ENCODE results near the gene MAOA.

MAOA gene

GRCh38 chrX:43685221-43685620, 29.1 kb downstream of the MAOA start:
- TF ChIP-seq GATA3 (IDR thresholded peaks at IDR 0.05; ENCODE audit: low read depth, low read length) (no peak), GATA2 (IDR thresholded peaks at IDR 0.05; ENCODE audit: low read depth, low read length) (no peak)

- TF ChIP-seq GATA2 (IDR thresholded peaks at IDR 0.05; ENCODE audit: low read depth, low read length) (no peak), GATA3 (IDR thresholded peaks at IDR 0.05; ENCODE audit: low read depth, low read length) (no peak)
Observed at GRCh38 chrX:43688586-43688985, 32.5 kb downstream of the MAOA start.

DNA sequence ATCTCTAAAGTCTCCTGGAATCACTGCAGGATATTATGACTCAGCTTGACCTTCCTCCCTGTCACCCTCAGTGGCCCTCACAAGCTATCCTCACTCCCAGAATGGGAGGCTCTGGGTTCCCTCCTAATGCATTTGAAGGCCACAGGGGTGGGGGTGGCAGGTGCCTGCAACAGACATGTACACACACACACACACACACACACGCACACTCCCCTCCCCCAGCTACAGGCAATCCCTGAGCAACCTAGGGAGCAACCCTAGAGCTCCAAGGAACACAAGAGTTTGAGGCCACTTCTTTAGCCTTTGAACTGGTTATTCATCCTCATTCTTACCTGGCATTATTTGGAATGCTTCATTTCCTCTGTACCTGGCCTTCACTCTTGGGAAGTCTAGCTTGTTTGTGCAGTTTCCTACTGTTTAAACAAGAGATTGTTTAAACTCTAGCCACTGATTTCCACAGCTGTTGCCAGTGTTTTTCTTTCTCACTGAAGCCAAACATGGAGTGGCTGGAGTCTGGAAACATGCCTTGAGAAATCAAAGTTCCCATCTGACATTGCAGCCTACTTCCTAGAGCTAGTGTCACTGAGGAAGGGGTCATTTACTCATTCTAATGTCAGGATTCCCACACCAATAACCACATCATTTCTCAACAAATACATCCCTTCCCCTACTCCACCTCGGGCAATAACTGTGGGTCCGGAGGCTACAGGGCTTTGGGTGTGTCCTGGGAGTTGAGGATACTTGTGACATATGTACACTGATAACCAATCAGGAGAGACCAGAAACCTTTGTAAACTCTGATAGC, 37.7 kb downstream of the MAOA start:
- no peak for TF ChIP-seq GATA2 (IDR thresholded peaks at IDR 0.05; ENCODE audit: low read depth, low read length)
- no peak for TF ChIP-seq GATA3 (IDR thresholded peaks at IDR 0.05; ENCODE audit: low read depth, low read length)

DNA sequence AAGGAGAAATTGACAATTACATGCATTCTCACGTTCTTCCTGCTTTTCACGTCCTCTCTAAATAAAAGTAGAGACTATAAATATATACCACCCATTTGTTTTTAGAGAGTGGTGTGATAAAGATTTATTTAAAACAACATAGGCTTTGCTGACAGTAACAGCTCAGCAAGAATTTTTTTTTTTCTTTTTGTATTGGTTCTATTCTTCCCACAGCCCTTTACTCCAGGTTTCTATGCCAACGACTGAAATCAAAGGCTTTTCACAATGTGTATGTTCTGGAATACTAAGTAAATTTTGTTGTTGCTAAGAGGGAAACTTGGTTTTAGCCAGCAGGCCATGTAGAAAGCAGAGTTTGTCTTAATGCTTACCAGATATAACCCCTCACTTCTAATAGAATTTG, 43.4 kb downstream of the MAOA start:
- TF ChIP-seq GATA2 (IDR thresholded peaks at IDR 0.05; ENCODE audit: low read depth, low read length) (no peak), GATA3 (IDR thresholded peaks at IDR 0.05; ENCODE audit: low read depth, low read length) (no peak)

GRCh38 chrX:43702079-43702524, 46.0 kb downstream of the MAOA start:
- TF ChIP-seq GATA2 (IDR thresholded peaks at IDR 0.05; ENCODE audit: low read depth, low read length) (no peak), GATA3 (IDR thresholded peaks at IDR 0.05; ENCODE audit: low read depth, low read length) (no peak)

- TF ChIP-seq GATA2 (IDR thresholded peaks at IDR 0.05; ENCODE audit: low read depth, low read length) (no peak), GATA3 (IDR thresholded peaks at IDR 0.05; ENCODE audit: low read depth, low read length) (no peak)
Observed at GRCh38 chrX:43702660-43703059, 46.6 kb downstream of the MAOA start.

DNA sequence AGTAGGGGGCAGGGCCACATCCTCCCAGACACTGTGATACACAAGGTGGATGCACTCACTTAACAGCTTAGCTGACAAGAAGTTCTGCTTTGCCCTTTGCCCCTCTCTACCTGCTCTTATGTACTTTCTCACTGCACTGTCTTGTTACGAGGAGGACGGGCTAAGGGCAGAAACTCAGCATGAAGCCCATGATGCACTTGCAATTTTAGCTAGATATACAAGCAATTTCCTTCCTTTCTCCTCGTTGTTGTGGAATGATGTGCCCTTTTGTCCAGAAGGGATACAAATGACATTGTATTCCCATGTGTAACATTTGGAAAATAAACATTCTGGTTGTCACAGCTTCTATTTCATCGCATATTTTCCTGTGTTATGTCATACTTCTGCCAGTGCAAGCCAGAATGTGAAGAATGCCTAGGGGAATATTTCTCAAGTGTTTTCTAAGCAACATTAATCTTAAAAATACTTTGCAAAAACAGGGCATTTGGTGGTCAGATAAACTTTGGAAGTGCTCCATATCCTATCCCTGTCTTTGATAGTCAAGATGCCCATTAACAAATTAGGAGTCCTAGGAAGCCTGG, 47.2 kb downstream of the MAOA start:
- TF ChIP-seq GATA2 (IDR thresholded peaks at IDR 0.05; ENCODE audit: low read depth, low read length) (no peak), GATA3 (IDR thresholded peaks at IDR 0.05; ENCODE audit: low read depth, low read length) (no peak)

DNA sequence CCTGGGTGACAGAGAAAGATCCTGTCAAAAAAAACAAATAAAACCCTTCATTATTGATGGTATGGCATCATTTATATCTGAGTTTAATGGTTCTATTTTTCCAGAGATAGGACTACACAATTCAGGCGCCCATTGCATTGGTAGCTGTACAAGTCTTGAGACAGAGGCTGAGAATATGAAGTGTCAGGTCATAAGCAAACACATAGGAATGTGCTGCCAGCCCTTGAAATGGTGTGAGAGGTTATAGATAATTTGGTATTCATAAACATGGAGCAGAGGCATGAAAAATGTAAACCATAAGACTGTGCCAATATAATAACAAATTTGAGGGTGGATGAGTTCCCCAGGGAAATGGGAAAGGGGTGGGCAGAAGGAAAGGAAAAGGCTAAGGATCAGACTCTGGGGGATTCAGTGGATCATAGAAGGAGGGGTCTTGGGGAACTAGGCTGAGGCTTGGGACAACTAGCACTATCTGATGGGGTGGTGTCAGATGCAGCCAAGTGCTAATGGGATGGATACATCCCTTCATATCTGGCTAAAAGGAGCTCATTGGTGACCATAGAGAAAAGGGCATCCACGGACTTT, 50.8 kb downstream of the MAOA start:
- TF ChIP-seq GATA2 (IDR thresholded peaks at IDR 0.05; ENCODE audit: low read depth, low read length) (no peak), GATA3 (IDR thresholded peaks at IDR 0.05; ENCODE audit: low read depth, low read length) (no peak)

DNA sequence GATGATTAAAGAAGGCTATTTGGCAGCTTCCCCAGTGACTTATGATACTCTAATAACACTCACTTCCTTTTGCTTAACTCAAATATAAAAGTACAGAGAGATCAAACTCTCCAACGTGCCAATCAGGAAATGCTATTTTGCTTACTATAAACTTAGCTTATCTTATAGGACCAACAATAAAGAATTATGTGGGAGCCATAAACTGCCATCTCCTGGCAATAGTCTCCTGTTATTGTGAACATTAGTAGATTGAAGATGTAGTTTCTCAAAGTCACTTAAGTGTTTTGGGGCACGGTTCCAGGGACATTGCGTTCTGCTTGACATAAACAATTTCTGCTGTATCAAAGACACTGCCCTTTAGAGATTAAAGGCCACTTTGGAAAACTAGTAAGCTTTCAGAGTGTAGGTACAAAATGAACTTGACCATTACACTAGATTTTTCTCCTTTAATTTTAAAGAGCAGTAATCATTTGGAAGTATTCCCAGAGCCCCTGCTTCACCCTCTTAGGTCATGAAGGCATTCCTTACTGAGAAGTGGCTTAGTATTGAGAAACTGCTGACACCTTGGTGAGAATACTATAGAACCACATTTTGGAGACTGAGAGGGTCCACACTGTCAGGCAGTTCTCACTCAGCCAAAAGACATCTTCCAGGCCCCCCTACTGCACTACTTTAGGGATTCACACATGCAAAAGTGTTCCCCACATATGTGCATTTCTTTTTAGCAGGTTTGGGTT, 51.9 kb downstream of the MAOA start:
- no peak for TF ChIP-seq GATA2 (IDR thresholded peaks at IDR 0.05; ENCODE audit: low read depth, low read length)
- TF ChIP-seq GATA3 (IDR thresholded peaks at IDR 0.05; ENCODE audit: low read depth, low read length) = no peak

- TF ChIP-seq GATA3 (IDR thresholded peaks at IDR 0.05; ENCODE audit: low read depth, low read length) = no peak
- TF ChIP-seq GATA2 (IDR thresholded peaks at IDR 0.05; ENCODE audit: low read depth, low read length) = no peak
Observed at GRCh38 chrX:43716144-43716543, 60.0 kb downstream of the MAOA start.

GRCh38 chrX:43716696-43717095, 60.6 kb downstream of the MAOA start:
- TF ChIP-seq GATA2 (IDR thresholded peaks at IDR 0.05; ENCODE audit: low read depth, low read length) (no peak), GATA3 (IDR thresholded peaks at IDR 0.05; ENCODE audit: low read depth, low read length) (no peak)

DNA sequence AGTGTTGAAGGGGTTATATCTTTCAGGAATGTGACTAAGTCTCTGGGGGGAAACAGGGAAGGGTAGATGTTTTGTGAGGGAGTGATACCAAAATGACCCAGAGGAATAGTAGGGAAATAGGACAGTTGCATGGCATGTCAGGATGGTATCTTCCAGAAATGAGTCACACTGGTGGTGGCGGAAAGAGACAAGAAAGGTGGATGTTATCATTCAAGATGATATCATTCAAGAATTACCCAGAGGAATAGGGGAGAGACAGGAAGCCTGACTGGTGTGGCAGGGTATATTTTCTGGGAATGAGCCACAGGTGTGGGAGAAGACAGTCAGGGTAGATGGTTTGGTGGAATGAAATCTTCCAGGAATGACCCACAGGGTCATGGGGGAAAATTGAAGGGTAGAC, 61.1 kb downstream of the MAOA start:
- TF ChIP-seq GATA2 (IDR thresholded peaks at IDR 0.05; ENCODE audit: low read depth, low read length) (no peak), GATA3 (IDR thresholded peaks at IDR 0.05; ENCODE audit: low read depth, low read length) (no peak)

DNA sequence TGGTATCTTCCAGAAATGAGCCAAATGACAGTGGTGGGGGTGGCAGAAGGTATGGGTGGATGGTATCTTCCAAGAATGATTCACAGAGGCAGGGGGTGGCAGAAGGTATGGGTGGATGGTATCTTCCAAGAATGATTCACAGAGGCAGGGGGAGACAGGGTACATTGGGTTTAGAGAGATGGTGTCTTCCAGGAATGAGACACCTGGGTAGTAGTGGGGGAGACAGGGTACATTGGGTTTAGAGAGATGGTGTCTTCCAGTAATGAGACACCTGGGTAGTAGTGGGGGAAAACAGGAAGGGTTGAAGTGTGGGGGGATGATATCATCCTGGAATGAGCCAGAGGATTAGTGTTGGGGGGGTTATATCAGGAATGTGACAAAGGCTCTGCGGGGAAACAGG, 62.0 kb downstream of the MAOA start:
- TF ChIP-seq GATA2 (IDR thresholded peaks at IDR 0.05; ENCODE audit: low read depth, low read length) (no peak), GATA3 (IDR thresholded peaks at IDR 0.05; ENCODE audit: low read depth, low read length) (no peak)

DNA sequence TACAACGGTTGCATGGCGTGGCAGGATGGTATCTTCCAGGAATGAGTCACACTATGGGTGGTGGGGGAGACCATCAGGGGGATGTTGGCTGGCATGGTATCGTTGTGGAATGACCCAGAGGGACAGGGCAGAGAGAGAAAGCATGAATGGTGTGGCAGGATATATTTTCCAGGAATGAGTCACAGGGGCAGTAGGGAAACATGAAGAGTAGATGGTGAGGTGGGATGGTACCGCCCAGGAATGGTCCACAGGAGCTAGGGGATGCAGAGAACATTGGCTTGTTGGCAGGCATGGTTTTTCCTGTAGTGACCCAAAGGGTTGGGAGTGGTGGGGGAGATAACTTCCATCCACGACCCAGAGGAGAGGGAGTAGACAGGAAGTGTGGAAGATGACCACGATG, 62.4 kb downstream of the MAOA start:
- TF ChIP-seq GATA3 (IDR thresholded peaks at IDR 0.05; ENCODE audit: low read depth, low read length) (no peak), GATA2 (IDR thresholded peaks at IDR 0.05; ENCODE audit: low read depth, low read length) (no peak)

Measured in SH-SY5Y (cell line).